ENCODE results near the gene THAP3. TPM values are rescaled to one million over a fixed set of nuclear protein-coding genes. Genes with fewer than 3 reads are reported as not detected.

THAP3 gene
- total and polyA plus RNA-seq, 5 donors from 2014 or later: 14.3 to 32.9 (median 23.5) TPM

DNA sequence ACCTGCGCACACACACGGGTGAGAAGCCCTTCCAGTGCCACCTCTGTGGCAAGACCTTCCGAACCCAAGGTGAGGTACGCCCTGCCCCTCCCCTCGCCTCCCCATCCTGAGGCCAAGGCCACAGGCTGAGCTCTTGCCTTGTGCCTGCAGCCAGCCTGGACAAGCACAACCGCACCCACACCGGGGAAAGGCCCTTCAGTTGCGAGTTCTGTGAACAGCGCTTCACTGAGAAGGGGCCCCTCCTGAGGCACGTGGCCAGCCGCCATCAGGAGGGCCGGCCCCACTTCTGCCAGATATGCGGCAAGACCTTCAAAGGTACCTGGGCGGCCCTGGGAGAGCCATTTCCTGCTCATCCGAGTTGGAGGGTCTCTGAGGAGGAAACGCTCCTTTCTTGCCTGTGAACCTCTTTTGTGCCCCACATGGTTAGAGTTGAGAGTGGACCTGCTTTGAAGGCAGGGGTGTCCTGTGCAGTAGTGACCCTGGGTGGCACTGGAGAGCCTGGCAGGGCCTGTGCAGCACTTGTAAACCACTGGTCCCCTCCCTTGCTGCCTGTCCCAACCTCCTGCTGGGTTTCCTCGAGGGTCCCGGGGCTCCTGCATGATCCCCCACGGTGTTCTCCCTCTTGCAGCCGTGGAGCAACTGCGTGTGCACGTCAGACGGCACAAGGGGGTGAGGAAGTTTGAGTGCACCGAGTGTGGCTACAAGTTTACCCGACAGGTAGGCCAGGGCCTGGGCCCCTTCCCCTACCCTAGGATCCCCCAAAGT lies 36.4 kb upstream of the THAP3 start:
- DNase-seq: no peak
- Histone ChIP-seq H3K27me3 (ENCODE audit: control insufficient read depth, insufficient read depth, low read length) (no peaks in the 10 kb centered on the region), H3K27ac (ENCODE audit: insufficient read depth, low read length, poor library complexity, severe bottlenecking) (no peak overlapping the region), H3K4me3 (ENCODE audit: low read depth, low read length) (no peak overlapping the region), H3K36me3 (ENCODE audit: control insufficient read depth, insufficient read depth, low read length) (peaks cover 43% of the 10 kb centered on the region), H3K9me3 (ENCODE audit: control insufficient read depth in 2 of 2, low read length in 2 of 2) (no peaks in the 10 kb centered on the region), H3K4me1 (ENCODE audit: control insufficient read depth, insufficient read depth, low read length, poor library complexity, severe bottlenecking) (peaks cover 20% of the 10 kb centered on the region)
- Mint-ChIP-seq H3K27ac (no peak overlapping the region), H3K36me3 (no peaks in the 10 kb centered on the region), H3K4me1 (peaks cover 0 to 40% (median 15%) of the 10 kb centered on the region in 4 donors), H3K9me3 (no peaks in the 10 kb centered on the region), H3K4me3 (no peak overlapping the region), H3K27me3 (no peaks in the 10 kb centered on the region)
- ATAC-seq (ENCODE audit: low read depth in 2 of 2): no peak

DNA sequence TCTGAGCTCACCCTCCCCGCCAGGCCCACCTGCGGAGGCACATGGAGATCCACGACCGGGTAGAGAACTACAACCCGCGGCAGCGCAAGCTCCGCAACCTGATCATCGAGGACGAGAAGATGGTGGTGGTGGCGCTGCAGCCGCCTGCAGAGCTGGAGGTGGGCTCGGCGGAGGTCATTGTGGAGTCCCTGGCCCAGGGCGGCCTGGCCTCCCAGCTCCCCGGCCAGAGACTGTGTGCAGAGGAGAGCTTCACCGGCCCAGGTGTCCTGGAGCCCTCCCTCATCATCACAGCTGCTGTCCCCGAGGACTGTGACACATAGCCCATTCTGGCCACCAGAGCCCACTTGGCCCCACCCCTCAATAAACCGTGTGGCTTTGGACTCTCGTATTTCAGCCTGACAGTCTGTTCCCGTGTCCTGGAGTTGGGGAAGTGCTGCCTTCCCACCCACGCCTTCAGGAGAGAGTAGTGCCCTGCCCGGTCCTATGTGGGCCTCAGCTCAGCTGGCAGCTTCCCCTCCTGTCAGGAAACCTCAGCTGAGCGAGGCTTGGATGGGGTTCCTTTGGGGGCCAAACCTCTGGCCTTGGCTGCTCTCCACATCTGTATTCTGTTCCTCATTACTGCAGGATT lies 35.7 kb upstream of the THAP3 start:
- peaks cover 3% of the 10 kb centered on the region for H3K36me3 Mint-ChIP-seq
- ATAC-seq (ENCODE audit: low read depth in 2 of 2) (no peak), DNase-seq (no peak)
- no peaks in the 10 kb centered on the region for H3K27me3 Mint-ChIP-seq
- H3K4me3 Mint-ChIP-seq: peak overlapping the region in 1 of 4 donors; percentile 48
- Histone ChIP-seq H3K36me3 (ENCODE audit: control insufficient read depth, insufficient read depth, low read length) (peaks cover 49% of the 10 kb centered on the region), H3K9me3 (ENCODE audit: control insufficient read depth in 2 of 2, low read length in 2 of 2) (no peaks in the 10 kb centered on the region), H3K4me3 (ENCODE audit: low read depth, low read length) (no peak overlapping the region), H3K27ac (ENCODE audit: insufficient read depth, low read length, poor library complexity, severe bottlenecking) (no peak overlapping the region), H3K4me1 (ENCODE audit: control insufficient read depth, insufficient read depth, low read length, poor library complexity, severe bottlenecking) (peaks cover 20% of the 10 kb centered on the region), H3K27me3 (ENCODE audit: control insufficient read depth, insufficient read depth, low read length) (no peaks in the 10 kb centered on the region)
- H3K27ac Mint-ChIP-seq: peak overlapping the region in 1 of 3 donors; percentile 29
- no peaks in the 10 kb centered on the region for H3K9me3 Mint-ChIP-seq
- H3K4me1 Mint-ChIP-seq: peaks cover 0 to 40% (median 15%) of the 10 kb centered on the region in 4 donors

- H3K4me1 Mint-ChIP-seq: peaks cover 0 to 36% (median 7%) of the 10 kb centered on the region in 4 donors
- H3K27ac ChIP-seq (ENCODE audit: insufficient read depth, low read length, poor library complexity, severe bottlenecking): no peak overlapping the region
- peak overlapping the region in 1 of 4 donors; percentile 5 for H3K4me3 Mint-ChIP-seq
- H3K4me1 ChIP-seq (ENCODE audit: control insufficient read depth, insufficient read depth, low read length, poor library complexity, severe bottlenecking): peaks cover 17% of the 10 kb centered on the region
- H3K27me3 Mint-ChIP-seq: no peaks in the 10 kb centered on the region
- no peaks in the 10 kb centered on the region for H3K9me3 ChIP-seq (ENCODE audit: control insufficient read depth in 2 of 2, low read length in 2 of 2)
- H3K36me3 ChIP-seq (ENCODE audit: control insufficient read depth, insufficient read depth, low read length): peaks cover 60% of the 10 kb centered on the region
- H3K27ac Mint-ChIP-seq: no peak overlapping the region
- peaks cover 8% of the 10 kb centered on the region for H3K36me3 Mint-ChIP-seq
- no peak overlapping the region for H3K4me3 ChIP-seq (ENCODE audit: low read depth, low read length)
- H3K27me3 ChIP-seq (ENCODE audit: control insufficient read depth, insufficient read depth, low read length): no peaks in the 10 kb centered on the region
- DNase-seq (no peak), ATAC-seq (ENCODE audit: low read depth in 2 of 2) (no peak)
- no peaks in the 10 kb centered on the region for H3K9me3 Mint-ChIP-seq
These were observed 34.6 kb upstream of the THAP3 start for GRCh38 chr1:6590046-6590445.

DNA sequence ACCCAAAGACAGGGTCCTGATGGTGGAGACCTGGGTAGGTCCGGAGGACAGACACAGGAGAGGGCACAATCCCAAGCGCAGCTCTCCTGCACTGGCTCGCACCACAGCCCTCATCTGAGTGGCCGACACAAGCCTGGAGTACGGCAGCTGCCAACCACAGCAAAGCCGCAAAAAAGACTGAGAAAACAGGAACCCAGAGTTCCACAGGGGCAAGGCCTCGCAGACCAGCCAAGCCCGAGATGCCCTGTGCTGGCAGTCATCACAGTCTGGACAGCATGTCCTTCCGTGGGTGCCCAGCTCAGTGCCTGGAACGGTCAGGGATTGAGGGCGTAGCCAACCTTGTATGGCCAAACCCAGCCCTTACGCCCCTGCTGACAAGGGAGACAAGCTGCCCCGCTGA lies 33.4 kb upstream of the THAP3 start:
- H3K4me3 Mint-ChIP-seq: peak overlapping the region in 1 of 4 donors; percentile 22
- Histone ChIP-seq H3K9me3 (ENCODE audit: control insufficient read depth in 2 of 2, low read length in 2 of 2) (no peaks in the 10 kb centered on the region), H3K36me3 (ENCODE audit: control insufficient read depth, insufficient read depth, low read length) (peaks cover 71% of the 10 kb centered on the region), H3K27me3 (ENCODE audit: control insufficient read depth, insufficient read depth, low read length) (no peaks in the 10 kb centered on the region), H3K27ac (ENCODE audit: insufficient read depth, low read length, poor library complexity, severe bottlenecking) (no peak overlapping the region), H3K4me3 (ENCODE audit: low read depth, low read length) (no peak overlapping the region), H3K4me1 (ENCODE audit: control insufficient read depth, insufficient read depth, low read length, poor library complexity, severe bottlenecking) (peaks cover 17% of the 10 kb centered on the region)
- peaks cover 0 to 45% (median 15%) of the 10 kb centered on the region in 4 donors for H3K4me1 Mint-ChIP-seq
- peaks cover 17% of the 10 kb centered on the region for H3K36me3 Mint-ChIP-seq
- H3K27ac Mint-ChIP-seq: peak overlapping the region in 2 of 3 donors; percentile 32 to 80
- no peaks in the 10 kb centered on the region for H3K9me3 Mint-ChIP-seq
- DNase-seq: no peak
- no peaks in the 10 kb centered on the region for H3K27me3 Mint-ChIP-seq
- ATAC-seq (ENCODE audit: low read depth in 2 of 2): no peak

DNA sequence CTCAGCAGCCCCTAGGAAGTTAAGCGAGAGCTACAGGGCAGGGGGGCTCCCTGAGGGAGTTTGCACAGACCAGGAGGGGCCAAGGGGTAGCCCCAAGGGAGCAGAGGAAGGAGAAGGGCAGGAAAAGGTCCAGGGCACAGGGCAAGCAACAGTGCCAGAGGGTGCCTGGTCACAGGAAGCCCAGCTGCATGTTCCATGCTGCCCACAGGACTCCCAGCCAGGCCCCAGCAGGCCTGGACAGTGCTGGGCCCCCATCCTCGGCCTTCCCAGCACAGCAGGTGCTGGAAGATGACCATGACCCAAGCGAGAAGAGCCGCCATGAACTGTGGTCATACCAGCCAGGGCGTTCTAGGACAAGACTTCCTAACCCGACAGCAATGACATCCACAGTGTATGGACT lies 33.0 kb upstream of the THAP3 start:
- Histone ChIP-seq H3K27me3 (ENCODE audit: control insufficient read depth, insufficient read depth, low read length) (no peaks in the 10 kb centered on the region), H3K27ac (ENCODE audit: insufficient read depth, low read length, poor library complexity, severe bottlenecking) (no peak overlapping the region), H3K4me3 (ENCODE audit: low read depth, low read length) (no peak overlapping the region), H3K4me1 (ENCODE audit: control insufficient read depth, insufficient read depth, low read length, poor library complexity, severe bottlenecking) (peaks cover 19% of the 10 kb centered on the region), H3K36me3 (ENCODE audit: control insufficient read depth, insufficient read depth, low read length) (peaks cover 75% of the 10 kb centered on the region), H3K9me3 (ENCODE audit: control insufficient read depth in 2 of 2, low read length in 2 of 2) (no peaks in the 10 kb centered on the region)
- peaks cover 4% of the 10 kb centered on the region for H3K27me3 Mint-ChIP-seq
- H3K4me3 Mint-ChIP-seq: no peak overlapping the region
- peaks cover 21% of the 10 kb centered on the region for H3K36me3 Mint-ChIP-seq
- no peaks in the 10 kb centered on the region for H3K9me3 Mint-ChIP-seq
- H3K4me1 Mint-ChIP-seq: peaks cover 0 to 47% (median 15%) of the 10 kb centered on the region in 4 donors
- peak overlapping the region in 1 of 3 donors; percentile 39 for H3K27ac Mint-ChIP-seq
- ATAC-seq (ENCODE audit: low read depth in 2 of 2) (no peak), DNase-seq (no peak)

GRCh38 chr1:6592441-6592840 lies 32.2 kb upstream of the THAP3 start:
- Histone ChIP-seq H3K4me1 (ENCODE audit: control insufficient read depth, insufficient read depth, low read length, poor library complexity, severe bottlenecking) (peaks cover 27% of the 10 kb centered on the region), H3K36me3 (ENCODE audit: control insufficient read depth, insufficient read depth, low read length) (peaks cover 83% of the 10 kb centered on the region), H3K27ac (ENCODE audit: insufficient read depth, low read length, poor library complexity, severe bottlenecking) (no peak overlapping the region), H3K9me3 (ENCODE audit: control insufficient read depth in 2 of 2, low read length in 2 of 2) (no peaks in the 10 kb centered on the region), H3K27me3 (ENCODE audit: control insufficient read depth, insufficient read depth, low read length) (no peaks in the 10 kb centered on the region), H3K4me3 (ENCODE audit: low read depth, low read length) (no peak overlapping the region)
- Mint-ChIP-seq H3K27me3 (peaks cover 4% of the 10 kb centered on the region), H3K9me3 (no peaks in the 10 kb centered on the region), H3K27ac (no peak overlapping the region), H3K36me3 (peaks cover 21% of the 10 kb centered on the region), H3K4me3 (no peak overlapping the region), H3K4me1 (peaks cover 0 to 47% (median 15%) of the 10 kb centered on the region in 4 donors)
- ATAC-seq (ENCODE audit: low read depth in 2 of 2): no peak
- DNase-seq: no peak

- Histone ChIP-seq H3K9me3 (ENCODE audit: control insufficient read depth in 2 of 2, low read length in 2 of 2) (no peaks in the 10 kb centered on the region), H3K4me1 (ENCODE audit: control insufficient read depth, insufficient read depth, low read length, poor library complexity, severe bottlenecking) (peaks cover 33% of the 10 kb centered on the region), H3K27me3 (ENCODE audit: control insufficient read depth, insufficient read depth, low read length) (no peaks in the 10 kb centered on the region), H3K4me3 (ENCODE audit: low read depth, low read length) (no peak overlapping the region), H3K27ac (ENCODE audit: insufficient read depth, low read length, poor library complexity, severe bottlenecking) (no peak overlapping the region), H3K36me3 (ENCODE audit: control insufficient read depth, insufficient read depth, low read length) (peaks cover 89% of the 10 kb centered on the region)
- Mint-ChIP-seq H3K36me3 (peaks cover 21% of the 10 kb centered on the region), H3K4me1 (peaks cover 0 to 49% (median 14%) of the 10 kb centered on the region in 4 donors), H3K27ac (no peak overlapping the region), H3K9me3 (no peaks in the 10 kb centered on the region), H3K27me3 (peaks cover 4% of the 10 kb centered on the region), H3K4me3 (no peak overlapping the region)
- ATAC-seq (ENCODE audit: low read depth in 2 of 2) (no peak), DNase-seq (no peak)
These were observed 31.6 kb upstream of the THAP3 start for GRCh38 chr1:6592865-6593593.
